ENCODE measurements around the gene TENT4B.

The TENT4B gene

DNA sequence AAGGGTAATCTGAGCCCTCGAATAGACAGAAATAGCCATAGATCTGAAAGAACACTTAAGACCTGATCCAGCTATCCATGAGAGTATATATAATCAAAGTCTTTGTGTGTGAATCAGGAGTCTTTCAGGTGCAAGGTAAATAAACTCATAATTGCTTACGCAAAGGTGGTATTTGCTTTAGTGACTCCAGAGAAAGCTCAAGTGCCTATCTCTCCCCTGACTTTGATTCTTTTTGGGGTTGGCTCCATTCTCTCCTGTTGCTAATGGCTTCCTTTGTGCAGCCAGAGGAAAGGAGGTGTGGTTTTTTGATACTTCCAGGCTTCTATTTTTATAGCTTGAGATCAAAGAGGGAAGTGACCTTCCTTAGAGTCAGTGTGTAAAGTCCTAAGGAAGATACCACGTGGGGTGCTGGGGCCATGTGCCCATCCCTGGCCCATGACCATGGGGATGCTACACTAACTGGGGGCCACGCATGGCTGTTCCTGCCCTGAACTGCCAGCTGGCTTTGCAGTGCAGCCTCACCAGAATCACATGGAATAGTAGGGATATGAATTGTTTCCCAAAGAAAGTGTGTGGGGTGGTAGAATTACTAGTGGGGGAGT is 45.8 kb downstream of the TENT4B start:
- no peak for DNase-seq

DNA sequence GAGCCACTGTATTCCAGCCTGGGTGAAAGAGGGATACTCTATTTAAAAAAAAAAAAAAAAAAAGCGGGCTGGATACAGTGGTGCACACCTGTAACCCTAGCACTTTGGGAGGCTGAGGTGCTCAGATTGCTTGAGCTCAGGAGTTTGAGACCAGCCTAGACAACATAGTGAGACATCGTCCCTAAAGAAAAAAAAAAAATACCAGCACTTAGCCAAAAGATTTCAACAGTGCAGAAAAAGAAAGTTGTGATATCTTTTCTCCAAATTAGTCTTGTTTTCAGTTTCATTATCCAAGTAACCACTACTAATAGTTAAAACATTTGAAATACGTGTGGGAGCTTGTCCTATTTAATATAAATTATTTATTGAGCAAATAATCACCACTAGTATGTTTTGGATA is 48.7 kb downstream of the TENT4B start:
- no peak for DNase-seq

DNA sequence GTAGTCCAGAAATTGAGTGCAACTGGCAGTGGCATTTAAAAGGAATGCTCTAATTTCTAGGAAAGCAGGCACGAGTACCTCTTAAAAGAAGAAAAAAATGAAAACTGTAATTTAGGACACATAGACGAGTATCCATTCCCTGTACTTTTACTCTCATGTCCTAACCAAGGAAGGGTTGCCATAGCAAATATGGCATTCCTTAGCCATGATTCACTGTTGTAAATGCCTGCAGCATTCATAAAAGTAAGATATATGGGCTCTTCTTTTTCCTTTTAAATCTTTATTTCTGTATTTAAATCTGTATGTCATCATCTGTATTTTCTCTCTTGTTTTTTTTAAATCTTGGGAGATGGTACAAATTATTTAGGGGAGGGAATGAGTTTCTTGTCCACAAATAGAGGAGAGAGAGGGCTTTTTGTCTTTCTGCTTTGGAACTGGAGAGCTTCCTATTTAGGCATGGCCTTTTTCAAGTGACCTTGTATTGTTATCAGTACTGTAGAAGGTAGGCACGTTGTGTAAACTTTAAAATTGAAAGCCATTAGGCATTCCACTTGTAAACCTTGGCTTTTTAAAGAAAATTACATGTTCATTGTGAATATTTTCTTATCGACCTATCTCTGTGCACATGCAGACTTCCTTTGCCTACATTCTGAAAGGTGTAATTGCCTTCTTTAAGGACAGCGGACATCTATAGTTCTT is 50.0 kb downstream of the TENT4B start:
- DNase-seq, result peak; percentile 88

DNA sequence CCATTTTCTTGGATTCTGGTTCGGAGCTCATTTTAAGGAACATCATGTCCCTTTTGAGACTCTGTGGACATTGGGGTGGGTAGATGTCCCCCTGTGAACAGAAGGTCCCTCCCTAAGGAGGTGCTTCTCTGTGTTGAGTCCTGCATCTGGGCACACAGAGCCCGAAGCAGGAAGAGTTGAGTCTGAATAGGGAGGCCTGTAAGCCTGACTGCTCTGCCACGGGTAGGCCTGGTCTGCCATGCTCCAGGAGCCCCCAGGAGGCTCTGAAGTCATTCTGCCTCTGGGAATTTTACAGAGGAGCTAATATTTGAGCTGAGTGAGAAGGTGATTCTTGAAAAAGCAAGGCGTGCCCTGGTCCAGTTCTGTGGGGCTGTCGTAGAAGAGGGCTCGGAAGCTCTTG is 50.6 kb downstream of the TENT4B start:
- no peak for DNase-seq

DNA sequence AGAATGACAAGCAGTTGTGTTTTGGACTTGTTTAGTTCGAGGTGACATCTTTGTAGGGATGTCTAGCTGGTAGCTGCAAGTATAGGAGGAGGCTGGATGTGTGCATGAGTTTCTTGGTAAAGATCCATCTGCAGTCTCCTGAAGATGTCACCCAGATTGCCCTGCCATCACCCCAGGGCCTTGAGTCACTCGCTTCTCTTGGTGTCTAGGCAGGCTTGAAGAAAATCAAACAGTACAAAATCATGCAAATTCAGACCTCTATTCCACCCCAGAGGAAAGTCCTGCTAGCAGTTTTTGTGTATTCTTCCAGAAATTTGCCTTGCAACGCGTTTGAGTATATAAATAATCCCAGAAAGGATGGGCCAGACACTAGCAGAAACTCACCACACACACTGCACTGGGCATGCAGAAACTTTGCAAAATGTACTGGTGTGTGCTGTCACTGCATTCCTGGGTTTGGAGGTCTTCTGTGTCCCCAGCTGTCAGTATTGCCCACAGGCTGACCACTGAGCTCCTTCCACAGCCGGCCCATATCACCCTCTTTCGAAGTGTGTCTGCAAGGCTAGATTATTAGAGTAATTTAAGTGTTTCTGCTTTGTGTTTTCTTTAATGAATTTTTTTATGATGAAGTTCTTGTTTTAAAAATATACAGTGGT is 51.5 kb downstream of the TENT4B start:
- DNase-seq, result no peak

DNA sequence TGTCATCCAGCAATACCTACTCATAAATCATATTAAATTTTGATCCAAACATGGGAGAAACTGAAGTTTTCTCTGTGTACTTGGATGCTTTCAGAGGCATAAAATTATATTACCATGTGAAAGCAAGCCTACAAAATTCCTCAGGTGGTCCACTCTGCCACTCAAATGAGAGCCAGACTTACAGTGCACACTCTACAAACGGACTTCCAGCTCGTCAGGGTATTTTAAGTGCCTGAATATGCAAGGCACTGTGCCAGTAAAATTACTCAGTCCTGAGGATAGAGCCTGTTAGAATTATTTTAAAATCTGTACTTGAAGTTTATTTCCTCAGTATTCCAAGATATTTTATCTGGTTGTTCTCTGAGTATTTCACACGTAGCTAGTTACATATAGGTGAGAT is 54.5 kb downstream of the TENT4B start:
- peak; percentile 65 for DNase-seq

DNA sequence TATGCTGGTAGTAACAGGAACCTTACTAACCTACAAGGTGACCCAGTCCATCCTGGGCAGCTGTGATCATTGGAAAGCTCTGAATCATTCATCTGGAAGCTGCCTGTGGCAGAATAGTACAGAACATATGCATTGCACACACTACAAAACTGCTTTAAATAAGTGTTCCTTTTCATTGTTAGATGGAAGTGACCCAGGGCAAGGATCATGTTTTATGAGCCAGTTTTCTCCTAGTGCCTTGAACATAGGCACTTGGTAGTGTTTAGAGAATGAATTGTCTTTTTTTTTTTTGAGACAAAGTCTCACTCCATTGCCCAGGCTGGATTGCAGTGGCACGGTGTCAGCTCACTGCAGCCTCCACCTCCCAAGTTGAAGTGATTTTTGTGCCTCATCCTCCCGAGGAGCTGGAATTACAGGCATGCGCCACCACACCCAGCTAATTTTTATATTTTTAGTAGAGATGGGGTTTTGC is 55.4 kb downstream of the TENT4B start:
- peak; percentile 69 for DNase-seq

DNA sequence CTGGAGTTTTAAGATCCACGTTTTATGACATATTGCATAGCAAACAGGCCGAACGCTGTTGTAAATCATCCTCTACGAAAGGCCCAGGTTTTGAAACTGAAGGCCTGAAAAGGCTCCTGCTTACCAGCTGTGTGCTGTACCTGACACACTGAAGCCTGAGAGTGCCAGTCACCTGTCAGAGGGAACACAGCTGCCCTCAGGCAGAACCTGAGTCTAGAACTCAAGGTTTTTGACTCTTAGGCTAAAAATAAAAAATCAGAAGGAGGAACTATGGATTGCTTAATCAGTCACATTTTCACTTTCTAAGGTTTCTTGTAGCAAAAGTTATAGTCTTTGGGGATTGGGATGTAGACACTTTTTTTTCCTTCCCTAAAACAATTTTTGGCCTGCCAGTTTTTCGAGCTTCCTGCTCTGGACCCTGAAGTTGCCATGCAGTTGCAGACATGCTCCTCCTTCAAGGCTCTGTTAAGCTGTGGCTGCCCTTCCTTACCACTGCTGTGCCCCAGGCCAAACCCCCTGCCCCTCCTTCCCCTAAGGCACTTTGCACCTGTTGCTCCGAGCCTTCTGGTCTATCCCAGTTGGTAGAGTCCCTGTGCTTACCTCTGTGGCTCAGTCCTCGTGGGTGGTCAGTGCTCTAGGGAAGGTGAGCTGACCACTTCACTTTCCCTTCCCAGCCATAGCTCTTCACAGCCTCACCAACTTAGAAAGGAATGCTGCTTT is 56.6 kb downstream of the TENT4B start:
- DNase-seq, result no peak

DNA sequence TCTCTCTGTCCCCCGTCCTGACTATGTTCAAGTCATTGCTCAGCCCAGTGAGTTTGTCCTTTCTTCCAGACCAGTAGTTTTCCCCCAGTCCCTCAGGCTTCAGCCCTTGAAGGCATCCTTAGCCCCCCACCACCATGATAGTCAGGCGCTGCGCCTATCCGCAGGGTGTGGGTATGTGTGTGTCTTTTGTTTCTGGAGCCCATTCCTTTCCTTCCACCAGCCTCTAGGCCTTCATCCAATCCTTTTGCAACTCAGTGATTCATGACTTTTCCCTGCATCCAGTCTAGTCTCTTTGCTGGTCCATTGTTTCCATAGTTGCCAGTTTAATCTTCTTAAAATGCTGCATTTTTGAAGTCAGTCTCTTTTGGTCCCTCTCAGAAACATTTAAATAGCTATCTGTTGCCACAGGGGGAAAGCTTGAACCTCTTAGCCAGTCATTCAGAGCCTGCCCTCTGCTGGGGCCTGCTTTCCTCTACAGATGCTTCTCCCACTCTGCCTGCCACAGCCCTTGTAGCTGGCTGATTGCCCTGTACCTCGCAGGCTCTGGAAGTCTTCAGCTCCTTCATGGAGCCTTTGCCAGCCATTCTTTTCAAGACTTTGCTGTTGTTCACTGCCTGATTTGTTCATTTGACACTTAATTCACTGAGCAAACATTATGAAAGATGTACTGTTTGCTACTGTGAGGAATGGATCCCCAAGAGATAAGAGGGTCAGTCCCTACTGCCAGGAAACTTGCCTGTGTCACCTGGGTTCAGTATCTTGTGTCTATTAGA is 57.3 kb downstream of the TENT4B start:
- peak; percentile 84 for DNase-seq

DNA sequence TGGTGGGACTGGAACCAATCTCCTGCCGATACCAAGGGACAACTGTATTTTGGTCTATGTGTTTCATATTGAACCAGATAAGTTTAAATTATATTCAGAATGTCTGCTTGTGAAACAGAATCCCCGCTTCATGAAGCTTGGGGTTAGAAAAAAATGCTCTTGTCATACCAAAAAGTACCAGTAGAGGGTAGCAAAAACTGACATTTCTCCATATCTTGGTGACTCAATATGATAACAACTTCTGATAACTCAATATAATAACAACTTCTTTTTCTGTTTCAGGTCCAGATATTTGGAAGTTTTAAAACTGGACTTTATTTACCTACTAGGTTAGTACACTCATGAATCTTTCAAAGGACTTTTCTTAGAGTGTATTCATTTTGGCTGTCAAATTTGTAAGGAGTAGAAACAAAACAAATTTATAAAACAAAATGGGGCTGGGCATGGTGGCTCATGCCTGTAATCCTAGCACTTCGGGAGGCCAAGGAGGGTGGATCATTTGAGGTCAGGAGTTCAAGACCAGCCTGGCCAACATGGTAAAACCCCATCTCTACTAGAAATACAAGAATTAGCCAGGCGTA is 60.9 kb downstream of the TENT4B start:
- DNase-seq, result no peak

DNA sequence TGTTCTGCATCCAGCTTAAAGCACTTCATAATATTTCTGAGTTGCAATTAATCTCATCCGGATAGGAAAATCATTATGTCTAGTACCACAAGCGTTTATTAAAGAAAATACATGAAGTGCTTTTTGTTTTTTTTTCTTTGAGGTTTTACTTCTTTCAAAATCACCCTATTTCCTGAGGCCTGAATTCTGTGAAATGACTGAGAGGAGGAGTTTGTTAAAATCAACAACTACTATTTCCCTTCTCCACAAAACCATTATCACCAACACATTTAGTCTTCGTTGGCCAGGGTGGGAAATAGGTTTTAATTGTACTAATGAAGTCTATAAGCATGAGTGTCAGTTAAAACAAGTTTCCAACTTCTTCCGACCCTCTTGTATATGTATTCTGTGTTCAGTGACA is 62.6 kb downstream of the TENT4B start:
- no peak for DNase-seq

DNA sequence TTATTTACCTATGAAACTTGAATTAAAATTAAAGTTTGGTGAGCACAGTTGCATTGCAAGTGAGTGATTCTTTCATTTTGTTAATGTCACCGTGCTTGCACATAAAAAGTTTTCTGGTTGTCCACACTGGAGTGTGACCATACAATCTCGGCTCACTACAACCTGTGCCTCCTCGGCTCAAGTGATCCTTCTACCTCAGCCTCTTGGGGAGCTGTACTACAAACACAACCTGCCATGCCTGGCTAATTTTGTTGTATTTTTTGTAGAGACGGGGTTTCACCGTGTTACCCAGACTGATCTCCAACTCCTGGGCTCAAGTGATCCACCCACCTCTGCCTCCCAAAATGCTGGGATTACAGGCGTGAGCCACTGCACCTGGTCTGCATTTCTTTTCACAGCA is 63.1 kb downstream of the TENT4B start:
- no peak for DNase-seq

DNA sequence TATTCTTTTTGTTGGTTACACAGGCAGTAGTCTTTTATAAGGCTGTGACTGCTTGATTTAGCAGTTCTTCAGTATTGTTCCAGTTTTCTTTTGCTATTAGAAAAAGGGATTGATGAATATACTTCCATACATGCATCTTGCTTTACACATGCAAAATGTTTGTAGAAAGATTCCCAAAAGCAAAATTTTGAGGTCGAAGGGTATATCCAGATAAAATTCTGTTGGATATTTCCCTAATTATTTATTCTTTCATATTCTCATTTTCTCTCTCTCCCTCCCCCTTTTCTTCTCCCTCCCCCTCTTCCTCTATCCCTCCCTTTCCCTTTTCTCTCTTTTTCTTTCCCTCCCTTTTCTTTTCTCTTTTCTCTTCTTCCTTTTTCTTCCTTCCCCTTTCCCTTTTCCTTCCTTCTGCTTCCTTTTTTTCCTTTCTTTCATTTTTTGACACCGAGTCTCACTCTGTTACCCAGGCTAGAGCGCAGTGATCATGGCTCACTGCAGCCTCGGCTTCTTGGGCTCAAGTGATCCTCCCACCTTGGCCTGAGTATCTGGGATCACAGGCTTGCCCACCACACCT is 66.4 kb downstream of the TENT4B start:
- DNase-seq, result no peak

DNA sequence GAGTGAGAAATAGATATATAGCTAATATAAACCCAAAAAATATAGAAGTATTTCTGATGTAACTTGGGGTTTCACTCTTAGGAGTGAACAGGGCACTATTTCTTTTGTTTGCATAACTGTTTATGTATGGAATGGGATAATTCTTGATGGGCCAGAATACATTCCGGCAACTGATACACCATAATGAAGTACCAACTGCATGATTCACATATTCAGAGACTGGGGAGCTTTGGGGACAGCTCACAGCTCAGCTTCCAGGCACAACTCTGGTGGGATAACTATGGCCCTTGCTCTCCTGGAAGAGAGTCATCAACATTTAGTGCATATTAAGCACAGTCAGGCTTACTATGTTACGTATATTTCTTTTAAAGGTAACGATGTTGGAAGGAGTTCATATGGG is 71.2 kb downstream of the TENT4B start:
- no peak for DNase-seq

DNA sequence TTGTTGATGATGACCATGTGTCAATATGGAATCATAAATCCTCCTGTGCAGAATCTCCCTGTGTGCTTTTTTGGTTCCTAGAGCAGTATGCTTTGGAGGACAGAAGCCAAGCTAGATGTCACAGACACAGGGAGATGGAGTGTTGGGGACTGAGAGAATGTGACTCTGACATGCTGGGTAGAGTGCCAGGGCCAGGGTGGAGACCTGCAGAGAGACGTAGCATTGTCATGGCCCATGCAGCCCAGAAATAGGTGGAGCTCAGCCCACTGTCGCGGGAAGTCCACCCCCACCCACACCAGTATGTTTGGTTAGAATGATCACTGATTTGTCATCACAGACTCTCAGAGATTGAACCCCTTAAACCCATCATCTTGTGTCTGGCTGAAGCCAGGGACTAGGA is 74.0 kb downstream of the TENT4B start:
- DNase-seq, result no peak

DNA sequence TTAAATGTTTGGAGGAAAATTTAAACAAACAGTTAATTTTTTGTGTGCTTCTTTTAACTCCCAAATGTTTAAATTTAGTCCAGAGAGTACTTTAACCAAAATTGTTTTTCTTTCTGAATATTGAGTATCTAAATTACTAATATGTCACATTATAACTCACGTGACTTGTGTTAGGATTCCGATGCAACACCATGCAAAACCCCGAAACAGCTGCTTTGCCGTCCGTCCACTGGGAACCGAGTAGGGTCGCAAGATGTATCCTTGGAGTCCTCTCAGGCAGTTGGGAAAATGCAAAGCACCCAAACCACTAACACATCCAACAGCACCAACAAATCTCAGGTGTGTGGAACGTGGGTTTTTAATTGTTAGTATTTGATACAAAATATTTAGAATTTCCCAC is 74.6 kb downstream of the TENT4B start:
- no peak for DNase-seq

DNA sequence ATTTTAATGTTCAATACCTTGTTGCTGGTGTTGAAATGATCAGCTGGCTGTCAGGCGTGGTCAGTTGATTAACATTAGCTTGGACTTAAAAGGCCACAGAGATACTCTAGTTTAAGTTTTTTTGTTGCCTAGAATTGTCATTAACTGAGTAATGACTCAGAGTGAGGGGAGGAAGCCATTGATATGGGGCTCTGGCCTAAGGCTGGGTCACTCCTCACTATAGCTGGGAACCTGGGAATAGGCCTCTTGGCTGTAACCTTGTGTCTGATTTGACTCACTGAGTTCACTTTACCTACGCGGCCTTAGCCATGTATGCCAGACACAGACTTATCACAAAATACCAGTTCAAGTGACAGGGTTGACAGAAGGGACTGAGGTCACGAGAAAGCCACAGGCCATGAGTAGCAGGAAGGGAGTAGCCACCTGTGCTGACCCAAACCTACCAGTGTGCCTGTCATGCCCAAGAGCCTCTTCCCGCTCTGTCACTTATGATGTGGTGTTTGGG is 75.3 kb downstream of the TENT4B start:
- no peak for DNase-seq

DNA sequence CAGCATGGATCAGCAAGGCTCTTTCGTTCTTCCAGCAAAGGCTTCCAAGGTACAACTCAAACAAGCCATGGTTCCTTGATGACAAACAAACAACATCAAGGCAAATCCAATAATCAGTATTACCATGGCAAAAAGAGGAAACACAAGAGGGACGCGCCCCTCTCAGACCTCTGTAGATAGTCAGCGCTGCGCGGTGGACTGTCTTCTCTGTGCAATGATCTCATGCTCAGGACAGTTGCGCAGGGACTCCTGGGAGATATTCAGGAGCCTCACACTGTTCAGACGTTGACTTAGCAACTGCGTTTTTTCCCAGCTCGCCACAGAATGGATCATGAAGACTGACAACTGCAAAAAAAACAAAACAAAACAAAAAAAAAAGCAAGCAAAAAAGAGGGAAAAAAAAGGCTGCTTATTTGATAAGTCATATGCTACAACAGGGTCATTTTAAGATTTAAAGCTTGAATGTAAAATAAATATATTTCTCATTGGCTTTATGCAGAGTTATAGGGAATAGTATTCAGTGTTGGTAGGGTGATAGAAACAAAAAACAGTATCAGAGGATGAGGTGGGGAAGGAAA is 76.1 kb downstream of the TENT4B start:
- no peak for DNase-seq

DNA sequence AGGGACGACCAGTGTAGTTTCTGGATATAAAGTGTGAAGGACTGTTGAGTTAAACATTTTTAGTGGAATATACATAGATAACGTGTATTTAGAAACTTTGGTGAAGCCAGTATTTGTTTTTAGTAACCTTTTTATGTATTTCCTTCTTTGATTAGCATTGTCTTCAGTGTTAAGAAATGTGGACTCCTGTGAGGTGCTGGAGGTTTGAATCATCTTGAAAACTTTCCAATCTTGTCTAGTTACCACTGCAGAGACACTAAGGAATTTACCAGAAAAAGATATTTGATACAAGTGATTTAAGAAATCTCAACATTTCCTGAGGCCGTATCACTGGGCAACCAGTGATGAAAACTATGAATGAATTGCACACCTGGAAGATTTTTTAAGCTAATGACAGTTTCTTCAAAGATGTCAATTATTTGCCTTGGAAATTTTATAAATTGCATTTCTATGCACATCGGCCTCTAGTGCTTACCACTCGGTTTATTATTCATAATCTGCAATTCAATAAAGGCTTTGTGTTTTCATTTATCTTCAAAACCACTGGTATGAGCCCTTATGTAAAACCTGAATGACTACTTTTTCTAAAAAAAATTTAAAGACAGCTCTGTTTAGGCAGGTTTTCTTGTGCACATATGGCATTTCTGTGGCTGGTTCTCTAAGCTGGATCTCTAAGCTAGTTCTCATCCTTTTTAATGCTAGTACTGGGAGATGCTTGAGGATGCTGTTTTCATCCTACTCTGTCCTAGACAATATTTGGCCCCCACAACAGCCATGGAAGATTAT is 81.9 kb downstream of the TENT4B start:
- no peak for DNase-seq

DNA sequence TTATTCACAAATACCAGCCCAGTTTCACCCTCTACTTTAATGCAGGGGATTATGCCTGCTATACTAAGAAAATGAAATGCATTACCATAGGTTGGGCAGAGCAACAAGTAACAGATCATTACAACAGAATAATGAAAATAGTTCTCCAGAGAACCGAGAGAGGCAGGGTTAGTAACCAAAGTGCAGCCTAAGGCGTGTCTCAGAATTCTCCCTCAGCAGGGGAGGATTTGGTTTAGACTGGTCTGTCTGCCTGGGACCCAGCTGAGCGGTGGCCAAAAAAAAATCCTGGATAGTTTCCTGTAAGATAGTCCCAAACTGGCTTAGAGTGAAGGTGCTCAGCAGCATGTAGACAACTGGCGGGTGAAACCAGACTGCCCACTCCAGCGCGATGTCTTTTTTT is 82.5 kb downstream of the TENT4B start:
- no peak for DNase-seq

DNA sequence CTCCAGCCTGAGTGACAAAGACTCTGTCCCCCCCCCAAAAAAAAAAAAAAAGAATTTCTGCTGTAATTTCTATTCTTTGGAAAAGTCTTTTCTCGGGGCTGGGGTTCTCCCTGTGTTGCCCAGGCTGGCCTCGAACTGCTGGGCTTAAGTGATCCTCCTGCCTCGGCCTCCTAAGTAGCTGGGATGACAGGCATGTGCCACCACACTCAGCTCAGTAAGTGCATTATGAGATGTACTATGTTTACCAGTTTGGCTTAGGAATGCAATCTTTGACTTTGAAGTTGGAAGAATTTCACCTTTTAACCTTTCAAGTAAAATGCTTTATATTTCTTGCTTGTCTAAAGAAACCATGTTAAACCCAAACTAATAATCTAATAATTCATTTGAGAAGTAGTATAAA is 85.2 kb downstream of the TENT4B start:
- no peak for DNase-seq
